Measurements from ENCODE around the gene SGSM1.

SGSM1 gene

DNA sequence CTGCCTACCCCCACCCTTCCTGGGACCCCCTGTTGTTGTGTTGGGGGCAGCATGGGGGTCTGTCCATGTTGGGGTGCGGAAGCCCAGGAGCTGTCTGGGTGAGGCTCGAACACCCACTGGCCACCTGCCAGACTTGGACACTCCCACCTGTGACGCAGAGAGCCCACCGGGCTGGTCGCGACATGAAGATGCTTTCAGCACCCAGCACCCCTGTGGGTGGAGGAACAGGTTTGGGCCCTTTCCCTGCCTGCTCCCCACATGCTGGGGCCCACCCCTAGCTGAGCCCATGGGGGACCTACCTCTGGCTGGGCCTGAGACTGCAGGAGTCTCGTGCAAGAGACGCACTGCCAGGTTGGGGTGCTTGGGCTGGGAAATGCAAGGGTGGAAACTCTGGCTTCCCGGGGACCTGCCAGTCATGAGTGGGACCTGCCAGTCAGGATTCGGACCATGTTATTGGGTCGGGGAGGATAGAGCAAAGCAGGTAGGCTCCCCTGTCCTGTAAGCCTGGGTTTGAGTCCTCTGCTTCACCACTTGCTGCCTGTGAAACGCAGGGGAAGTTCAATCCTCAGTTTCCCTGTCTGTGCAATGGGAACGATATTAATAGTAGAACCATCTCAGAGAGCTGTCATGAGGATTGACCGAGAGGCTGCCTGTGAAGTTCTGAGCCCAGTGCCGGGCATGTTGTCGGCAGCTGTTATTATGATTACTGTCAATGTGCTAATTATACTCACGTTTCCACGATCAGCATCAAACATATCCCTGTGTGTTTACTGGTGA is 170.6 kb downstream of the SGSM1 start:
- no peak for DNase-seq (ENCODE audit: extremely low read depth, insufficient read length)

More for the DNA sequence above, 170.6 kb downstream of the SGSM1 start:
- Histone ChIP-seq H3K36me3 (ENCODE audit: control insufficient read depth, insufficient read depth, low read length) (no peaks in the 10 kb centered on the region), H3K4me3 (replicated peaks; ENCODE audit: low read depth, low read length) (no peak overlapping the region), H3K27me3 (replicated peaks; ENCODE audit: control insufficient read depth, insufficient read depth, low read length) (peaks cover 1% of the 10 kb centered on the region)
- no peak for TF ChIP-seq CTCF (IDR thresholded peaks at IDR 0.05; ENCODE audit: insufficient read depth, low read length, poor library complexity, severe bottlenecking)

Measured in GM06990 (cell line).